ENCODE data around the gene PIGM. TPM values are rescaled to one million over a fixed set of nuclear protein-coding genes. Genes with fewer than 3 reads are reported as not detected.

PIGM gene
- total and polyA plus RNA-seq, 2 of the 13 experiments (the other 11 are each of a cell fraction or from before 2014, with no cell fraction given), result 3.4 to 4.6 TPM

GRCh38 chr1:160053548-160054365 lies 22.0 kb upstream of the PIGM start (continued):
- TF ChIP-seq, protein P1, sequence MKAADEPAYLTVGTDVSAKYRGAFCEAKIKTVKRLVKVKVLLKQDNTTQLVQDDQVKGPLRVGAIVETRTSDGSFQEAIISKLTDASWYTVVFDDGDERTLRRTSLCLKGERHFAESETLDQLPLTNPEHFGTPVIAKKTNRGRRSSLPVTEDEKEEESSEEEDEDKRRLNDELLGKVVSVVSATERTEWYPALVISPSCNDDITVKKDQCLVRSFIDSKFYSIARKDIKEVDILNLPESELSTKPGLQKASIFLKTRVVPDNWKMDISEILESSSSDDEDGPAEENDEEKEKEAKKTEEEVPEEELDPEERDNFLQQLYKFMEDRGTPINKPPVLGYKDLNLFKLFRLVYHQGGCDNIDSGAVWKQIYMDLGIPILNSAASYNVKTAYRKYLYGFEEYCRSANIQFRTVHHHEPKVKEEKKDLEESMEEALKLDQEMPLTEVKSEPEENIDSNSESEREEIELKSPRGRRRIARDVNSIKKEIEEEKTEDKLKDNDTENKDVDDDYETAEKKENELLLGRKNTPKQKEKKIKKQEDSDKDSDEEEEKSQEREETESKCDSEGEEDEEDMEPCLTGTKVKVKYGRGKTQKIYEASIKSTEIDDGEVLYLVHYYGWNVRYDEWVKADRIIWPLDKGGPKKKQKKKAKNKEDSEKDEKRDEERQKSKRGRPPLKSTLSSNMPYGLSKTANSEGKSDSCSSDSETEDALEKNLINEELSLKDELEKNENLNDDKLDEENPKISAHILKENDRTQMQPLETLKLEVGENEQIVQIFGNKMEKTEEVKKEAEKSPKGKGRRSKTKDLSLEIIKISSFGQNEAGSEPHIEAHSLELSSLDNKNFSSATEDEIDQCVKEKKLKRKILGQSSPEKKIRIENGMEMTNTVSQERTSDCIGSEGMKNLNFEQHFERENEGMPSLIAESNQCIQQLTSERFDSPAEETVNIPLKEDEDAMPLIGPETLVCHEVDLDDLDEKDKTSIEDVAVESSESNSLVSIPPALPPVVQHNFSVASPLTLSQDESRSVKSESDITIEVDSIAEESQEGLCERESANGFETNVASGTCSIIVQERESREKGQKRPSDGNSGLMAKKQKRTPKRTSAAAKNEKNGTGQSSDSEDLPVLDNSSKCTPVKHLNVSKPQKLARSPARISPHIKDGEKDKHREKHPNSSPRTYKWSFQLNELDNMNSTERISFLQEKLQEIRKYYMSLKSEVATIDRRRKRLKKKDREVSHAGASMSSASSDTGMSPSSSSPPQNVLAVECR (CRISPR knock-in tag; IDR thresholded peaks at IDR 0.05; ENCODE audit: borderline replicate concordance), result peak; percentile 67; the same call in 1 of the 2 replicates
- TF ChIP-seq, protein P2, sequence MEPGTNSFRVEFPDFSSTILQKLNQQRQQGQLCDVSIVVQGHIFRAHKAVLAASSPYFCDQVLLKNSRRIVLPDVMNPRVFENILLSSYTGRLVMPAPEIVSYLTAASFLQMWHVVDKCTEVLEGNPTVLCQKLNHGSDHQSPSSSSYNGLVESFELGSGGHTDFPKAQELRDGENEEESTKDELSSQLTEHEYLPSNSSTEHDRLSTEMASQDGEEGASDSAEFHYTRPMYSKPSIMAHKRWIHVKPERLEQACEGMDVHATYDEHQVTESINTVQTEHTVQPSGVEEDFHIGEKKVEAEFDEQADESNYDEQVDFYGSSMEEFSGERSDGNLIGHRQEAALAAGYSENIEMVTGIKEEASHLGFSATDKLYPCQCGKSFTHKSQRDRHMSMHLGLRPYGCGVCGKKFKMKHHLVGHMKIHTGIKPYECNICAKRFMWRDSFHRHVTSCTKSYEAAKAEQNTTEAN (CRISPR knock-in tag; conservative IDR thresholded peaks at IDR 0.05), result peak; percentile 13; the same call in 1 of the 2 replicates
- TF ChIP-seq SMAD3 (CRISPR knock-in tag; IDR thresholded peaks at IDR 0.05) (no peak), FOXA3 (CRISPR knock-in tag; IDR thresholded peaks at IDR 0.05) (peak; percentile 71), PAWR (CRISPR knock-in tag; IDR thresholded peaks at IDR 0.05; ENCODE audit: borderline replicate concordance) (no peak), THRA (CRISPR knock-in tag; IDR thresholded peaks at IDR 0.05; ENCODE audit: borderline replicate concordance) (peak; percentile 99), TBP (CRISPR knock-in tag; IDR thresholded peaks at IDR 0.05) (no peak), CTCF (CRISPR knock-in tag; IDR thresholded peaks at IDR 0.05) (0 out of 2 replicates have a peak, but pooled peaks have one; percentile 4), ATAD3A (CRISPR knock-in tag; IDR thresholded peaks at IDR 0.05) (no peak), ZNF652 (CRISPR knock-in tag; IDR thresholded peaks at IDR 0.05; ENCODE audit: borderline replicate concordance, low read depth) (no peak), BCL6 (CRISPR knock-in tag; IDR thresholded peaks at IDR 0.05) (peak; percentile 96), RFXANK (CRISPR knock-in tag; IDR thresholded peaks at IDR 0.05) (no peak), ZFP37 (CRISPR knock-in tag; IDR thresholded peaks at IDR 0.05; ENCODE audit: borderline replicate concordance) (no peak)
- TF ChIP-seq, protein P3, sequence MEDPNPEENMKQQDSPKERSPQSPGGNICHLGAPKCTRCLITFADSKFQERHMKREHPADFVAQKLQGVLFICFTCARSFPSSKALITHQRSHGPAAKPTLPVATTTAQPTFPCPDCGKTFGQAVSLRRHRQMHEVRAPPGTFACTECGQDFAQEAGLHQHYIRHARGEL (CRISPR knock-in tag; IDR thresholded peaks at IDR 0.05), result no peak
